Neural crest cell (in vitro differentiated cells): ENCODE results near the gene STK4. TPM values are rescaled to one million over a fixed set of nuclear protein-coding genes. Genes with fewer than 3 reads are reported as not detected.

Experiments used
- DNase-seq: peaks from one replicate; pipeline ENCODE4 v3.0.0; 2021; ENCODE audit warnings: low read depth, mixed read lengths, low spot score
- H3K27ac Mint-ChIP-seq: one replicate; pipeline ENCODE4 v1.8.0; 2021; ENCODE audit warnings: mild to moderate bottlenecking, mixed read lengths; ENCODE audit not compliant: unreplicated experiment
- H3K27me3 Mint-ChIP-seq: 2 replicates; pipeline ENCODE4 v1.8.0; 2021; ENCODE audit warnings: low read depth, mild to moderate bottlenecking, mixed read lengths
- H3K36me3 Mint-ChIP-seq: 2 replicates; pipeline ENCODE4 v1.8.0; 2021; ENCODE audit warnings: low read depth, mild to moderate bottlenecking, mixed read lengths
- H3K4me1 Mint-ChIP-seq: 2 replicates; pipeline ENCODE4 v1.8.0; 2021; ENCODE audit warnings: mixed read lengths
- H3K4me3 Mint-ChIP-seq: one replicate; pipeline ENCODE4 v1.8.0; 2021; ENCODE audit warnings: mild to moderate bottlenecking, mixed read lengths
- H3K9me3 Mint-ChIP-seq: 2 replicates; pipeline ENCODE4 v1.8.0; 2021; ENCODE audit warnings: mixed read lengths
- CTCF ChIP-seq: fragments of 200-600 bp; sonication (generic); conservative IDR thresholded peaks from 2 replicates; pipeline ENCODE4 v1.5.0; 2021; ENCODE audit warnings: antibody characterized with exemption, mild to moderate bottlenecking
- total RNA-seq: library from RNA; stranded (reverse); gene quantifications from 2 replicates; pipeline ENCODE4 v1.2.1, GENCODE V29; 2021

STK4 gene
- total RNA-seq, 1 donor from 2014 or later: 41.2 TPM

- Mint-ChIP-seq H3K36me3 (peaks cover 2% of the 10 kb centered on the region), H3K27ac (no peak overlapping the region), H3K27me3 (no peaks in the 10 kb centered on the region), H3K4me3 (peak overlapping the region; percentile 48), H3K4me1 (peaks cover 53% of the 10 kb centered on the region), H3K9me3 (no peaks in the 10 kb centered on the region)
- TF ChIP-seq CTCF: no peak
- no peak for DNase-seq
These were observed 3.8 kb upstream of the STK4 start for GRCh38 chr20:44962483-44962882.

GRCh38 chr20:44963325-44964215 lies 2.7 kb upstream of the STK4 start:
- peak overlapping the region; percentile 50 for H3K4me3 Mint-ChIP-seq

GRCh38 chr20:44965651-44966029 lies 672 bp upstream of the STK4 start:
- peaks cover 49% of the 10 kb centered on the region for H3K4me1 Mint-ChIP-seq
- no peaks in the 10 kb centered on the region for H3K27me3 Mint-ChIP-seq
- H3K9me3 Mint-ChIP-seq: no peaks in the 10 kb centered on the region
- TF ChIP-seq CTCF: no peak
- no peak for DNase-seq
- peak overlapping the region; percentile 83 for H3K27ac Mint-ChIP-seq
- H3K36me3 Mint-ChIP-seq: no peaks in the 10 kb centered on the region
- peak overlapping the region; percentile 98 for H3K4me3 Mint-ChIP-seq

More at GRCh38 chr20:44963325-44964215, 2.7 kb upstream of the STK4 start:
- no peak overlapping the region for H3K27ac Mint-ChIP-seq
- DNase-seq: no peak
- no peak for TF ChIP-seq CTCF
- peaks cover 54% of the 10 kb centered on the region for H3K4me1 Mint-ChIP-seq
- no peaks in the 10 kb centered on the region for H3K9me3 Mint-ChIP-seq
- no peaks in the 10 kb centered on the region for H3K36me3 Mint-ChIP-seq
- no peaks in the 10 kb centered on the region for H3K27me3 Mint-ChIP-seq

GRCh38 chr20:44967207-44967807 lies 995 bp downstream of the STK4 start:
- peaks cover 43% of the 10 kb centered on the region for H3K4me1 Mint-ChIP-seq
- H3K9me3 Mint-ChIP-seq: no peaks in the 10 kb centered on the region
- no peak for DNase-seq
- no peaks in the 10 kb centered on the region for H3K27me3 Mint-ChIP-seq
- H3K36me3 Mint-ChIP-seq: no peaks in the 10 kb centered on the region
- H3K27ac Mint-ChIP-seq: no peak overlapping the region
- peak overlapping the region; percentile 98 for H3K4me3 Mint-ChIP-seq
- TF ChIP-seq CTCF: no peak

- Mint-ChIP-seq H3K27me3 (no peaks in the 10 kb centered on the region), H3K27ac (no peak overlapping the region), H3K9me3 (no peaks in the 10 kb centered on the region), H3K4me3 (peak overlapping the region; percentile 64), H3K4me1 (peaks cover 43% of the 10 kb centered on the region), H3K36me3 (peaks cover 3% of the 10 kb centered on the region)
- TF ChIP-seq CTCF: no peak
- no peak for DNase-seq
These were observed 3.1 kb downstream of the STK4 start for GRCh38 chr20:44969300-44969894.
